Measurements from ENCODE around the gene TNFRSF1A. TPM values are rescaled to one million over a fixed set of nuclear protein-coding genes. Genes with fewer than 3 reads are reported as not detected.

TNFRSF1A gene
- total RNA-seq, 1 donor from 2014 or later: 76.0 TPM

DNA sequence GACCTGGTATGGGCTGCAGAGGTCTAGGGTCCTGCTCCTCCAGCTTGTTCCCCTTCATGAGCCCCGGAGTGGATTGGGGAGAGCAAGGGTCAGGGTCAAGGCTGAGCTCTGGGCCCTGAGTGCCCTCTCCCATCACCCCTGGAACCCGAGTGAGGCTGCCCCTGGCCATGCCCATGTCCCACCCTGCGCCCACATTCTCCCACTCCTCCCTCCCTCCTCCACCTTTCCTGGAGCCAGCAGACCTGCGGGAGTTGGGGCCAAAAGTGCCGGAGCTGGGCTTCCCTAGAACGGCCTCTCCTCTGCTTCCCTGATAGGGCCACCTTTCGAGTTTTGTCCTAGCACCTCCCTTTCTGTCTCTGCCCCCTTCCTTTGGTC, 32.9 kb upstream of the TNFRSF1A start:
- no peak for DNase-seq (ENCODE audit: low spot score)
- no peak for ATAC-seq

- DNase-seq (ENCODE audit: low spot score): no peak
- no peak for ATAC-seq
Observed at GRCh38 chr12:6374028-6374785, 32.3 kb upstream of the TNFRSF1A start.

DNA sequence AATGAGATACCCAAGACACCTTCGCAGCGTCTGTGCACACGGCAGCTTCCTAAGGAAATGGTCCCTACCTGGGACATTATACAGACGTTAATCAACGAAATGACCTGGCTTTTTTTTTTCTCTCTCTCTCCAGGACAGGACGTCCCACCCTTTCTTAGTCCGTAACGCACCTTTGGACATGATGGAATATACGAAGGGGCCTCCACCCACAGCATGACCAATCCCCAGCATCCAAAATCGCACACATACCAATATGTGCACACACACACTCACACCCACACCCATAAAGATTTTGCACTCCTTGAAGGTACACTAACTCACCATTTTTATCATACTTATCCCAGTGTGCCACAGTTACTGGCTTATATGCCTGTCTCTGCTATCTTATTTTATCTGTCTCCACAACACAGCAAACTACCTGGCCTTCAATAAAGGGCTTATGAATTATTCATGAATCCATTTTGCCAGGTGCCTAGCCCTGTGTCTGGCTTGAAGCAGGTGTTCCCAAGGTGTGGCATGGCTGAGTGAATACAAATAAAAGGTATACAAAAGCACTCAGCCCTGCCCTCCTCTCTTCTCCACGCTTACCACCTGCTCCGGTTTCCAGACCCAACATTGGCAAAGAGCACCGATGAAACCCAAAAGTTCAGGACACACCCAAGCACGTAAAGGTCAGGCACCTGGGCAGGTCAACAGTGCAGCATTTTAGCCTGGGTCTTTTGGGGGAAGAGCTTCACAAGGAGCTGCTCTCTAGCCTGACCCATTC, 31.3 kb upstream of the TNFRSF1A start:
- ATAC-seq (no peak), DNase-seq (ENCODE audit: low spot score) (no peak)

GRCh38 chr12:6372403-6373003, 30.6 kb upstream of the TNFRSF1A start:
- ATAC-seq (no peak), DNase-seq (ENCODE audit: low spot score) (no peak)

DNA sequence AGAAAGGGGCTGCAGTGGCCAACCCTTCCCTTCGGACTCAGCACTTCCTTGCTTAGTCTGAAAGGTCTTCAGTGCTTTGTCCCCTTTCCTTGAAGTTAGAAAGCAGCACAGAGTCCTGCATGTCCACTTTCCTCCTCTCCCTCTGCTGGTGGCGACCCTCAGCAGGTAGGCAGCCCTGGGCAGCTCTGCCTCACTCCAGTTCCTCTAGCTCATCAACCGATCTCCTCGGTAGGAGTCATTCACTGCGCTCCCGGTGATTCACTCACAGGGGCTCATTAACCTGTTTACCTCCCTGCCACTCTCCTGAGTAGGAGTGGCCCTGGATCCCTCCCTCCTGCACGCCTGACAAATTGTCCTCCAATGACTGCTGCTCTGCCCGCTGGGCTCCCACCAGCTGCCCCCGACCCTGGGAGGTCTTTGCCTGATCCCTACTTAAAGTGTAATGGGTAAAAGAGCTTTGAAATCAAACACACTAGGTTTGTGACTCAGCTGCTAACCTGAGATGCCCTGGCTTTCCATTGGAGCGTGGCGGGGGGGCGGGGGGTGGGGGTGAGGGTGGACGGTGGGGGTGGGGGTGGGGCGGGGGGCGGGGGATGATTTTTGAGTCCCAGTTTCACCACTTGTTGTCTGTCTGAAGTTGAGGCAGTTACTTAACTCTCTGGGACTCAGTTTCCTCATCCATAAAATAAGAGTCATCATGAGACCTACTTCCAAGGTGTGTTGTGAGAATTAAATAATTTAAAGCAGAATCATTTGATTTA, 29.3 kb upstream of the TNFRSF1A start:
- DNase-seq (ENCODE audit: low spot score) (no peak), ATAC-seq (peak; percentile 28)

GRCh38 chr12:6370576-6370935, 28.7 kb upstream of the TNFRSF1A start:
- no peak for ATAC-seq
- DNase-seq (ENCODE audit: low spot score): no peak

DNA sequence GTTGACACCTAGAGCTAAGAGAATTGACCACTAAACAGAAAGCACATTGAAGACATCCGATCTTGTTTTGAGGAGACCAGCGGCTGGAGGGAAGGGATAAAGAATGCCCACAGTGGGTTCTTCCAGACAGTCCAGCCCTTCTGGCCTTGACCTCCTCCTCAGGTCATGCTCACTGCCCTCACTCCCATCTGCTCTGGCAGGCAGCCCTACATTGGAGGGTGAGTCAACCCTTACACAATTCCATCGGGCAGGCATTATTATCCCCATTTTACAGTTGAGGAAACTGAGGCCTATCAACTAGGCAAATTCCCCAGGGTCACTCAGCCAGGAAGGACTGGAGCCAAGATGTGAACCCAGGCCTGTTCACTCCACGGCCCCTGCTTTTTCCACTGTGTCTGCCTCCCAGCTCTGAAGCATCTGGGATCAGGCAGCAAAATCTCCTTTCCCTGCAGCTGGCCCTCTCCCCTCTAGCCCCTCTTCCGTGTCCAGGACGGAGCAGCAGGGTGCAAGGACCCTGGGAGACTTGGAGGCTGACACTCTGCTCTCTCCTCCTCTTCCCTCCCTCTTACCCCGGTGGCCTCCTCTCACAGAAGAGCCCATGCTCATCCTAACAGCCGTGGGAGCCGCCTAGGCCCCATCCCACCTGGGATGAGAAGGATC, 28.2 kb upstream of the TNFRSF1A start:
- DNase-seq (ENCODE audit: low spot score): no peak
- ATAC-seq: peak; percentile 27

GRCh38 chr12:6368906-6369525, 27.1 kb upstream of the TNFRSF1A start:
- ATAC-seq: no peak
- no peak for DNase-seq (ENCODE audit: low spot score)

DNA sequence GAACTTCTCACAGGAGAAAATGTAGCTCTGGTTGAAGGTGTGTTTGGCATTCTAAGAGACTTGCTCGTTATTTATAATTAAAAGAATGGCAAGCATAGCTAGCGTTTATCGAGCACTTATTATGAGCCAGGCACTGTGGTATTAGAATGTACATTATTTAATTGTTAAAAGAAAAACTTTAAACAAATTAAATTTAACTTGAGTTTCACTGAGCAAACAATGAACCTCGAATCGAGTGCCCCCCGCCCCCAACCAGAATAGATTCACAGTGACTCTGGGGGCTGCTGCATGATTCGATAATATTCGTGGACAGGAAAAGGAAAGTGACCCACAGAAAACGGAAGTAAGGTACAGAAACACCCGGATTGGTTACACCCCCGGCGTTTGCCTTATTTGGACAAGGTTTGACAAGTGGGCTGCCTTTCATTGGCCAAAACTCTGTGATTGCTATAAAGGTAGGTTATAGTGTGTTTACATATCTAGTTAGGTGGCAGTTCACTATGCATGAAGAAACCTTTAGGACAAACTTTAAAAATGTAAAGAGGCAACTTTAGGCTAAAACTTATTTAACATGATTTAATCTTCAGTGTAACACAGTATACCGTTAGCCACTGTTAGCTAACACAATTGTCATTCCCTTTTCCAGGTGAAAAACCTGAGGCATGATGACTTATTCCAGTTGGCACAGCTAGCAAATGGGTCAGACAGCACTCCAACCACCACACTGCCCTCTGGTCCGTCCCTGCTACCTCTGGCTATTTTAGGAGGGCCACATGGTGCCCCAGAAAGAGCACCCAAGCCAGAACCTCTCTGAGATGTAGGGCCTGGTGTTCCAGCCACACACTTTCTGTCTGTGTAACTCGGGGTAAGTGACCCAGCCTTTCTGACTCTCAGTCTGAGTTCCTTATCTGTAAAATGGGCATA, 26.4 kb upstream of the TNFRSF1A start:
- DNase-seq (ENCODE audit: low spot score) (peak; percentile 66), ATAC-seq (peak; percentile 65)

- DNase-seq (ENCODE audit: low spot score): no peak
- no peak for ATAC-seq
Observed at GRCh38 chr12:6367065-6367968, 25.4 kb upstream of the TNFRSF1A start.

- ATAC-seq (no peak), DNase-seq (ENCODE audit: low spot score) (no peak)
Observed at GRCh38 chr12:6364044-6364374, 22.1 kb upstream of the TNFRSF1A start.

DNA sequence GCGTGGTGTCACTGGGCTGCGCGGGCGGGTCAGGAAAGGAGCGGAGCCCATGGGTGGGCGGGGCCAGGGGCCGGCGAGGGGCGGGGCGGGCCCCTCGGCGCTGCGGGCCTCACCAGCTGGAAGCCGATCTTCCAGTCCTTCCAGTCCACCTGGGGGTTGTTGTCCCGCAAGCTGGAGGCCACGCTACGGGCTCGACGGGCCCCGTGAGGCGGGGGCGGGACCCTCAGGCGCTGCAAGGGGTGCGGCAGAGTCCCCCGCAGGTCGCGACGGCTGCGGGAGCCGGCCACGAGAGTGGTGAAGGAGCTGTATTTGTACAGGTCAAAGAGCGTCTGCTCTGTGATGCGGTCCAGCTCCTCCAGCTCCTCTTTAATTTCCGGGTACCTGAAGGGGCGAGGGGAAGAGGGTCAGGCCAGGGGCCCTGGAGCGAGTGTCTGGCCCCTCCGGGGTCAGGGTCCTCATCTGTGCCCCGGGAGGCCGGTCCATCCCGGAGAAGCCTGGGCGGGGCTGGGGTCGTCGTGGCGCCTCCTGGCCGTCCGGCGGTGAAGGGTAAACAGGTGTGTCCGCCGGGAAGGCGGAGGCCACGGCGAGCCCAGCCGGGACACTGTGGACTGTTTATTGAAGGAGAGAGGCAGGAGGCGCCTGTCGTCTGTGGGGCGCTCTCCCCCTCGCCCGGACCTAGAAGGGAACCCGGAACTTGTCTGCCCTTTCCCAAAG, 21.6 kb upstream of the TNFRSF1A start:
- ATAC-seq: peak; percentile 73

GRCh38 chr12:6363010-6363329, 21.1 kb upstream of the TNFRSF1A start:
- ATAC-seq: no peak
- DNase-seq (ENCODE audit: low spot score): no peak

More for the DNA sequence above, 21.6 kb upstream of the TNFRSF1A start:
- peak; percentile 81 for DNase-seq (ENCODE audit: low spot score)

DNA sequence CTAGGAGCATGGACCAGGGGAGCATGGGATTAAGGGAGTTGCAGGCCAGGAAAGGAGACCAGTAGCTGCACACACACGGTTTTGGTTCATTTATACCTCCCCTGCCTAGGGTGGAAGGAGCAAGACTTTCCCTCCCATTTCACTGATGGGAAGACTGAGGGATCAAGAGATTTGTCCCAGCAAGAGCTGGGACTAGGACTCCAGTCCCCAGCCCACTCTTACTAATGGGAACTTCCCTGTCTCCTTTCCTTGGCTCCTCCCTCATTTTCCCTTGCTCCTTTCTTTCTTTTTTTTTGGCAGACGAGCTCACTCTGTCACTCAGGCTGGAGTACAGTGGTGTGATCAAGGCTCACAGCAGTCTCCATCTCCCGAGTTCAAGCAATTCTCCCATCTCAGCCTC, 20.5 kb upstream of the TNFRSF1A start:
- ATAC-seq (no peak), DNase-seq (ENCODE audit: low spot score) (no peak)

DNA sequence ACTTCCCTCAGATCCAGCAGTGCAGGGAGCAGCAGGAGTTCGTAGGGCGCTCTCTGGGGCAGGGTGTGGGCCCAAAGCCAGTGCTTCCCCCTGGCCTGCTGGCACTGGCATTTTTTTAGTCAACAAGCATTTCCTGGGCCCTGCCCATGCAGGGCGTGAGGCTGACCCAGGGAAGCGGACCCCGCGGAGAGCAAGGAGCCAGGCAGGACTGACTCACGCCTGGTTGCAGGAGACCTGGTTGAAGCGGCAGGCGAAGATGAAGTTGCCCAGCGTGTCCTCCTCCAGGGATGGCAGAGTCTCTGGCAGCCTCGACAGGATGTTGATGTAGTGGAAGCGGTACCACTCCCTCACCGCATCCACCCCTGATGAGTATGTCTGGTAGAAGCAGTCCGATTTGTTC, 20.0 kb upstream of the TNFRSF1A start:
- peak; percentile 86 for DNase-seq (ENCODE audit: low spot score)
- ATAC-seq: peak; percentile 44

GRCh38 chr12:6360578-6361490, 19.0 kb upstream of the TNFRSF1A start:
- DNase-seq (ENCODE audit: low spot score) (no peak), ATAC-seq (no peak)

GRCh38 chr12:6360080-6360571, 18.2 kb upstream of the TNFRSF1A start:
- ATAC-seq (peak; percentile 77), DNase-seq (ENCODE audit: low spot score) (peak; percentile 91)
